Stimulated activated naive CD8-positive, alpha-beta T cell treated with anti-CD3 and anti-CD28 coated beads, Interleukin-15, Interleukin-2, amounts not matched to agents 100 U/mL and 50 U/mL, for 24 hours (primary cell): Measurements from ENCODE around the gene SPAG6.
A peak's percentile ranks its signal among the peaks of the same experiment; 100 is the strongest.

Experiments used
- ATAC-seq: fragments of 150-1000 bp; cut with Tn5 transposase; one replicate; pipeline ENCODE4 v1.10.0; 2021
- DNase-seq: peaks from one replicate; pipeline ENCODE4 v3.0.0; 2021

The SPAG6 gene

GRCh38 chr10:22435650-22436049 is 90.4 kb downstream of the SPAG6 start:
- ATAC-seq: no peak
- DNase-seq: peak; percentile 11

GRCh38 chr10:22436526-22436892 is 91.2 kb downstream of the SPAG6 start:
- ATAC-seq: peak; percentile 53

GRCh38 chr10:22436893-22437619 is 91.8 kb downstream of the SPAG6 start:
- peak; percentile 85 for DNase-seq
- peak; percentile 89 for ATAC-seq

More at GRCh38 chr10:22436526-22436892, 91.2 kb downstream of the SPAG6 start:
- DNase-seq: no peak

GRCh38 chr10:22437620-22438588 is 92.6 kb downstream of the SPAG6 start:
- ATAC-seq (peak; percentile 24), DNase-seq (peak; percentile 49)

GRCh38 chr10:22438711-22439110 is 93.4 kb downstream of the SPAG6 start:
- ATAC-seq: no peak
- DNase-seq: no peak

GRCh38 chr10:22442063-22442462 is 96.8 kb downstream of the SPAG6 start:
- DNase-seq (no peak), ATAC-seq (no peak)

GRCh38 chr10:22442468-22442867 is 97.2 kb downstream of the SPAG6 start:
- ATAC-seq (no peak), DNase-seq (no peak)

GRCh38 chr10:22443175-22443901 is 98.0 kb downstream of the SPAG6 start:
- DNase-seq (no peak), ATAC-seq (no peak)

- DNase-seq (no peak), ATAC-seq (no peak)
Observed at GRCh38 chr10:22444219-22444788, 99.0 kb downstream of the SPAG6 start.

- DNase-seq: no peak
Observed at GRCh38 chr10:22445495-22445894, 100.2 kb downstream of the SPAG6 start.

GRCh38 chr10:22447068-22447467 is 101.8 kb downstream of the SPAG6 start:
- DNase-seq: no peak
- no peak for ATAC-seq

More at GRCh38 chr10:22445495-22445894, 100.2 kb downstream of the SPAG6 start:
- ATAC-seq: no peak

GRCh38 chr10:22451346-22451745 is 106.0 kb downstream of the SPAG6 start:
- no peak for DNase-seq
- ATAC-seq: no peak

- ATAC-seq (no peak), DNase-seq (no peak)
Observed at GRCh38 chr10:22453320-22453719, 108.0 kb downstream of the SPAG6 start.

GRCh38 chr10:22453948-22454591 is 108.8 kb downstream of the SPAG6 start:
- ATAC-seq (no peak), DNase-seq (no peak)

GRCh38 chr10:22454634-22455033 is 109.3 kb downstream of the SPAG6 start:
- no peak for ATAC-seq
- no peak for DNase-seq

GRCh38 chr10:22455068-22455857 is 110.0 kb downstream of the SPAG6 start:
- no peak for DNase-seq
- no peak for ATAC-seq

- ATAC-seq: no peak
- DNase-seq: no peak
Observed at GRCh38 chr10:22456486-22456885, 111.2 kb downstream of the SPAG6 start.

GRCh38 chr10:22458272-22459038 is 113.2 kb downstream of the SPAG6 start:
- ATAC-seq (no peak), DNase-seq (no peak)

GRCh38 chr10:22459496-22459895 is 114.2 kb downstream of the SPAG6 start:
- no peak for DNase-seq
- ATAC-seq: no peak

GRCh38 chr10:22460101-22460500 is 114.8 kb downstream of the SPAG6 start:
- ATAC-seq (no peak), DNase-seq (no peak)
